ENCODE measurements around the gene RAMP3. TPM values are rescaled to one million over a fixed set of nuclear protein-coding genes. Genes with fewer than 3 reads are reported as not detected.

The RAMP3 gene
- polyA plus RNA-seq, 1 donor (not counting 4 experiments of a cell fraction or from before 2014, with no cell fraction given), result not detected

- Histone ChIP-seq H2AFZ (ENCODE audit: control insufficient read depth, low read length) (no peak overlapping the region), H3K4me3 (ENCODE audit: control insufficient read depth in 2 of 3, extremely low read depth in 1 of 3, insufficient read depth in 2 of 3, low read depth in 1 of 3, low read length in 3 of 3) (no peak overlapping the region), H3K9ac (ENCODE audit: control insufficient read depth, extremely low read depth, insufficient read depth, low read length) (no peak overlapping the region), H3K27me3 (ENCODE audit: control insufficient read depth, extremely low read depth, insufficient read depth, low read length) (peaks cover 22% of the 10 kb centered on the region), H3K27ac (ENCODE audit: control insufficient read depth, insufficient read depth, low read length) (no peak overlapping the region), H4K20me1 (ENCODE audit: control insufficient read depth, extremely low read depth, insufficient read depth, low read length) (no peaks in the 10 kb centered on the region), H3K36me3 (ENCODE audit: control insufficient read depth in 2 of 2, extremely low read depth in 1 of 2, insufficient read depth in 2 of 2, low read length in 2 of 2) (no peaks in the 10 kb centered on the region), H3K4me2 (ENCODE audit: control insufficient read depth, extremely low read depth, insufficient read depth, low read depth, low read length) (no peak overlapping the region), H3K79me2 (ENCODE audit: control insufficient read depth, insufficient read depth, low read length) (no peaks in the 10 kb centered on the region), H3K4me1 (ENCODE audit: control insufficient read depth, extremely low read depth, insufficient read depth, low read length) (no peaks in the 10 kb centered on the region), H3K9me3 (ENCODE audit: control insufficient read depth, low read depth, low read length) (no peaks in the 10 kb centered on the region), H3K9me1 (ENCODE audit: control insufficient read depth, extremely low read depth, insufficient read depth, low read length) (no peaks in the 10 kb centered on the region)
- dilution Hi-C loops (cut with MboI; ENCODE audit: extremely low pct_ligation_motif_present, low sequenced_read_pairs), result no loop called here
- FAIRE-seq (no peak), DNase-seq (ENCODE audit: low read depth, low spot score) (no peak)
- TF ChIP-seq CTCF (optimal IDR thresholded peaks at IDR 0.05 in 1 of 3, IDR thresholded peaks at IDR 0.05 in 1 of 3, conservative IDR thresholded peaks at IDR 0.05 in 1 of 3; ENCODE audit: extremely low read depth in 1 of 3, insufficient read depth in 2 of 3, low read length in 3 of 3), result no peak
- no peak for TF ChIP-seq EZH2 (IDR thresholded peaks at IDR 0.05; ENCODE audit: low read length)
Measured at GRCh38 chr7:45176886-45177731, 19.5 kb downstream of the RAMP3 start.

- H2AFZ ChIP-seq (ENCODE audit: control insufficient read depth, low read length), result no peak overlapping the region
- no peak overlapping the region for H3K4me2 ChIP-seq (ENCODE audit: control insufficient read depth, extremely low read depth, insufficient read depth, low read depth, low read length)
- H3K79me2 ChIP-seq (ENCODE audit: control insufficient read depth, insufficient read depth, low read length), result no peaks in the 10 kb centered on the region
- peaks cover 22% of the 10 kb centered on the region for H3K27me3 ChIP-seq (ENCODE audit: control insufficient read depth, extremely low read depth, insufficient read depth, low read length)
- dilution Hi-C loops (cut with MboI; ENCODE audit: extremely low pct_ligation_motif_present, low sequenced_read_pairs), result no loop called here
- FAIRE-seq (no peak), DNase-seq (ENCODE audit: low read depth, low spot score) (no peak)
- no peaks in the 10 kb centered on the region for H3K9me1 ChIP-seq (ENCODE audit: control insufficient read depth, extremely low read depth, insufficient read depth, low read length)
- no peaks in the 10 kb centered on the region for H3K36me3 ChIP-seq (ENCODE audit: control insufficient read depth in 2 of 2, extremely low read depth in 1 of 2, insufficient read depth in 2 of 2, low read length in 2 of 2)
- no peak for TF ChIP-seq CTCF (optimal IDR thresholded peaks at IDR 0.05 in 1 of 3, IDR thresholded peaks at IDR 0.05 in 1 of 3, conservative IDR thresholded peaks at IDR 0.05 in 1 of 3; ENCODE audit: extremely low read depth in 1 of 3, insufficient read depth in 2 of 3, low read length in 3 of 3)
- no peaks in the 10 kb centered on the region for H3K4me1 ChIP-seq (ENCODE audit: control insufficient read depth, extremely low read depth, insufficient read depth, low read length)
- H4K20me1 ChIP-seq (ENCODE audit: control insufficient read depth, extremely low read depth, insufficient read depth, low read length), result no peaks in the 10 kb centered on the region
- no peak overlapping the region for H3K4me3 ChIP-seq (ENCODE audit: control insufficient read depth in 2 of 3, extremely low read depth in 1 of 3, insufficient read depth in 2 of 3, low read depth in 1 of 3, low read length in 3 of 3)
- H3K9ac ChIP-seq (ENCODE audit: control insufficient read depth, extremely low read depth, insufficient read depth, low read length), result no peak overlapping the region
- H3K27ac ChIP-seq (ENCODE audit: control insufficient read depth, insufficient read depth, low read length), result no peak overlapping the region
- H3K9me3 ChIP-seq (ENCODE audit: control insufficient read depth, low read depth, low read length), result no peaks in the 10 kb centered on the region
Measured at GRCh38 chr7:45177801-45178200, 20.2 kb downstream of the RAMP3 start.

Data from keratinocyte (primary cell).